SK-N-SH (cell line): ENCODE data around the gene RIPK4. TPM values are rescaled to one million over a fixed set of nuclear protein-coding genes. Genes with fewer than 3 reads are reported as not detected.

ENCODE experiments used
- CTCF ChIA-PET: fragments of 300-600, 350-600 bp; formaldehyde crosslinking; extraction: SDS; loops from one replicate; lab custom pipeline; 2021; lab: Yijun Ruan, JAX
- POLR2A ChIA-PET: fragments of 350-600 bp; sonication (Branson Sonifier 250); formaldehyde crosslinking; extraction: SDS; loops from one replicate; lab custom pipeline; 2020; ENCODE audit warnings: antibody characterized with exemption, inconsistent platforms; lab: Yijun Ruan, JAX
- DNase-seq: peaks from one replicate; pipeline ENCODE4 v3.0.0; 2012
- H2AFZ ChIP-seq: fragments of 200-600 bp; sonication (generic); 2 replicates; pipeline ENCODE4 v1.8.1; 2016; ENCODE audit warnings: antibody characterized with exemption, mild to moderate bottlenecking, low read depth
- H3F3A ChIP-seq: fragments of 200-600 bp; sonication (generic); replicated peaks from 2 replicates; pipeline ENCODE3; 2016; ENCODE audit warnings: antibody characterized with exemption, mild to moderate bottlenecking; ENCODE audit not compliant: insufficient read depth
- H3K27ac ChIP-seq, 2 experiments: fragments of 200-500 bp in 1 of 2; fragments of 200-600 bp in 1 of 2; sonication (Bioruptor generic) in 1 of 2; sonication (generic), shearing (Covaris generic) in 1 of 2; 2 replicates each; pipeline versions ENCODE4 v1.5.1 to v1.6.1; 2014 to 2016; ENCODE audit warnings: low read depth in 2 of 2, inconsistent platforms in 1 of 2, low read length in 1 of 2, mild to moderate bottlenecking in 1 of 2, mixed read lengths in 1 of 2
- H3K27me3 ChIP-seq: fragments of 200-600 bp; sonication (generic), shearing (Covaris generic); 2 replicates; pipeline ENCODE4 v1.6.1; 2016; ENCODE audit warnings: mixed run types; ENCODE audit not compliant: insufficient read depth
- H3K36me3 ChIP-seq, 2 experiments: fragments of 200-500 bp in 1 of 2; fragments of 200-600 bp in 1 of 2; sonication (Bioruptor generic) in 1 of 2; sonication (generic) in 1 of 2; replicated peaks in 1 of 2; 2 replicates each; pipeline versions ENCODE3 to v1.5.1; 2014 to 2016; ENCODE audit warnings: low read length in 1 of 2, mild to moderate bottlenecking in 1 of 2; ENCODE audit not compliant: insufficient read depth in 2 of 2, control insufficient read depth in 1 of 2
- H3K4me1 ChIP-seq, 2 experiments: fragments of 200-500 bp in 1 of 2; fragments of 200-600 bp in 1 of 2; sonication (Bioruptor generic) in 1 of 2; sonication (generic), shearing (Covaris generic) in 1 of 2; 2 replicates each; pipeline versions ENCODE4 v1.5.1 to v1.6.1; 2014 to 2016; ENCODE audit warnings: low read depth in 1 of 2, low read length in 1 of 2, mixed run types in 1 of 2; ENCODE audit not compliant: insufficient read depth in 2 of 2, control insufficient read depth in 1 of 2
- H3K4me2 ChIP-seq: fragments of 200-600 bp; sonication (generic), shearing (Covaris generic); 2 replicates; pipeline ENCODE4 v1.6.1; 2017; ENCODE audit warnings: mixed run types
- H3K4me3 ChIP-seq, 2 experiments: fragments of 200-500 bp in 1 of 2; fragments of 200-600 bp in 1 of 2; sonication (Bioruptor generic) in 1 of 2; sonication (generic), shearing (Covaris generic) in 1 of 2; 2 replicates each; pipeline versions ENCODE4 v1.5.1 to v1.8.1; 2014 to 2016; ENCODE audit warnings: low read depth in 2 of 2, inconsistent platforms in 1 of 2, low read length in 1 of 2, mild to moderate bottlenecking in 1 of 2, mixed read lengths in 1 of 2, moderate library complexity in 1 of 2
- H3K79me2 ChIP-seq: fragments of 200-600 bp; sonication (generic); 2 replicates; pipeline ENCODE4 v1.8.1; 2017; ENCODE audit warnings: mild to moderate bottlenecking; ENCODE audit not compliant: insufficient read depth
- H3K9ac ChIP-seq: fragments of 200-600 bp; sonication (generic); 2 replicates; pipeline ENCODE4 v1.6.1; 2017; ENCODE audit warnings: mixed run types
- H3K9me2 ChIP-seq: fragments of 200-600 bp; sonication (generic); 2 replicates; pipeline ENCODE4 v1.6.1; 2017; ENCODE audit warnings: mixed run types
- H3K9me3 ChIP-seq: fragments of 200-600 bp; sonication (generic); 2 replicates; pipeline ENCODE4 v1.6.1; 2017; ENCODE audit warnings: mixed run types, mild to moderate bottlenecking, moderate library complexity
- H4K20me1 ChIP-seq: fragments of 200-600 bp; sonication (generic); 2 replicates; pipeline ENCODE4 v1.6.1; 2017; ENCODE audit warnings: mild to moderate bottlenecking, mixed run types; ENCODE audit not compliant: insufficient read depth
- CHD2 ChIP-seq: fragments of 150-350 bp; IDR thresholded peaks from 2 replicates; pipeline ENCODE4 v1.6.1; 2018; ENCODE audit warnings: low read length; ENCODE audit not compliant: partially characterized antibody
- EP300 ChIP-seq, 2 experiments: IDR thresholded peaks; 2 replicates each; pipeline versions ENCODE4 v1.4.0 to v1.6.1; 2012; ENCODE audit warnings: borderline replicate concordance in 1 of 2, low read depth in 1 of 2, low read length in 1 of 2
- FOXJ3 ChIP-seq: sonication (generic); formaldehyde crosslinking; IDR thresholded peaks from 2 replicates; pipeline ENCODE4 v1.5.1; 2020; ENCODE audit warnings: mild to moderate bottlenecking, missing genetic modification reagents
- FOXM1 ChIP-seq: IDR thresholded peaks from 2 replicates; pipeline ENCODE4 v1.4.0; 2012; ENCODE audit warnings: low read depth, mild to moderate bottlenecking
- MEF2A ChIP-seq: IDR thresholded peaks from 2 replicates; pipeline ENCODE4 v1.4.0; 2012; ENCODE audit warnings: low read depth, borderline replicate concordance
- MXI1 ChIP-seq: IDR thresholded peaks from 2 replicates; pipeline ENCODE4 v1.6.1; 2012; ENCODE audit warnings: mild to moderate bottlenecking, low read depth, low read length, improper control_type of control experiment
- RAD21 ChIP-seq: IDR thresholded peaks from 2 replicates; pipeline ENCODE4 v1.6.1; 2012; ENCODE audit warnings: mild to moderate bottlenecking, low read length
- SIN3A ChIP-seq: IDR thresholded peaks from 2 replicates; pipeline ENCODE4 v1.6.1; 2012; ENCODE audit warnings: low read depth, mild to moderate bottlenecking, low read length, moderate library complexity, borderline replicate concordance
- SMC3 ChIP-seq: IDR thresholded peaks from 2 replicates; pipeline ENCODE4 v1.6.1; 2012; ENCODE audit warnings: low read depth, low read length, improper control_type of control experiment
- TCF12 ChIP-seq: IDR thresholded peaks from 2 replicates; pipeline ENCODE4 v1.4.0; 2012
- TEAD4 ChIP-seq: IDR thresholded peaks from 2 replicates; pipeline ENCODE4 v1.4.0; 2012; ENCODE audit warnings: mild to moderate bottlenecking, borderline replicate concordance; ENCODE audit not compliant: insufficient read depth
- USF2 ChIP-seq: fragments of 150-350 bp; IDR thresholded peaks from 2 replicates; pipeline ENCODE4 v1.6.1; 2017; ENCODE audit warnings: antibody characterized with exemption, low read length, low read depth, borderline replicate concordance
- ZBTB33 ChIP-seq: IDR thresholded peaks from 2 replicates; pipeline ENCODE4 v1.4.0; 2012; ENCODE audit warnings: low read depth, borderline replicate concordance
- WGBS: methylation state at CpG from one replicate; pipeline ENCODE4 v1.1.6; 2017; ENCODE audit warnings: low lambda C conversion rate; 5-methylcytosine and 5-hydroxymethylcytosine counted together
- polyA plus RNA-seq, 3 experiments: library from polyadenylated mRNA; depleted of rRNA; stranded (reverse); fragments of >200 nt; gene quantifications; 2 replicates each; pipeline ENCODE4 v1.2.3, GENCODE V29; 2012
- TF ChIP-seq, protein P1 (sequence below): IDR thresholded peaks from 2 replicates; pipeline ENCODE4 v1.4.0; 2012; ENCODE audit warnings: low read depth, borderline replicate concordance
- TF ChIP-seq, protein P2 (sequence below): fragments of 150-350 bp; IDR thresholded peaks from 2 replicates; pipeline ENCODE4 v1.6.1; 2016; ENCODE audit warnings: mild to moderate bottlenecking, low read depth, low read length
- TF ChIP-seq, protein P3 (sequence below): IDR thresholded peaks from 2 replicates; pipeline ENCODE4 v1.6.1; 2012; ENCODE audit warnings: mild to moderate bottlenecking, low read depth, low read length, moderate library complexity
- TF ChIP-seq, protein P4 (sequence below): IDR thresholded peaks from 2 replicates; pipeline ENCODE4; 2012

RIPK4 gene
- polyA plus RNA-seq, 1 of the 3 experiments (the other 2 are of a cell fraction), result 11.0 TPM

- Histone ChIP-seq H3K27ac (no peak overlapping the region), H3K9me2 (no peaks in the 10 kb centered on the region), H3K36me3 (peaks cover 3 to 32% of the 10 kb centered on the region in 2 experiments), H3K27me3 (no peaks in the 10 kb centered on the region), H3K9me3 (no peaks in the 10 kb centered on the region), H3K79me2 (no peaks in the 10 kb centered on the region), H4K20me1 (no peaks in the 10 kb centered on the region), H3K9ac (no peak overlapping the region), H3K4me2 (no peak overlapping the region), H3K4me3 (no peak overlapping the region), H3F3A (no peaks in the 10 kb centered on the region), H3K4me1 (no peaks in the 10 kb centered on the region), H2AFZ (no peak overlapping the region)
- DNase-seq, result no peak
- CTCF ChIA-PET, result no interaction called here
- TF ChIP-seq FOXJ3 (no peak), TCF12 (no peak), FOXM1 (no peak), MEF2A (no peak), USF2 (no peak), RAD21 (no peak), EP300 (IDR thresholded peaks at IDR 0.05; ENCODE audit: borderline replicate concordance in 1 of 2, low read depth in 1 of 2, low read length in 1 of 2) (no peak), SMC3 (no peak), SIN3A (no peak), MXI1 (no peak), CHD2 (no peak), ZBTB33 (no peak), TEAD4 (no peak)
- TF ChIP-seq, protein P1, sequence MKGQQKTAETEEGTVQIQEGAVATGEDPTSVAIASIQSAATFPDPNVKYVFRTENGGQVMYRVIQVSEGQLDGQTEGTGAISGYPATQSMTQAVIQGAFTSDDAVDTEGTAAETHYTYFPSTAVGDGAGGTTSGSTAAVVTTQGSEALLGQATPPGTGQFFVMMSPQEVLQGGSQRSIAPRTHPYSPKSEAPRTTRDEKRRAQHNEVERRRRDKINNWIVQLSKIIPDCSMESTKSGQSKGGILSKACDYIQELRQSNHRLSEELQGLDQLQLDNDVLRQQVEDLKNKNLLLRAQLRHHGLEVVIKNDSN, result no peak
- TF ChIP-seq, protein P2, sequence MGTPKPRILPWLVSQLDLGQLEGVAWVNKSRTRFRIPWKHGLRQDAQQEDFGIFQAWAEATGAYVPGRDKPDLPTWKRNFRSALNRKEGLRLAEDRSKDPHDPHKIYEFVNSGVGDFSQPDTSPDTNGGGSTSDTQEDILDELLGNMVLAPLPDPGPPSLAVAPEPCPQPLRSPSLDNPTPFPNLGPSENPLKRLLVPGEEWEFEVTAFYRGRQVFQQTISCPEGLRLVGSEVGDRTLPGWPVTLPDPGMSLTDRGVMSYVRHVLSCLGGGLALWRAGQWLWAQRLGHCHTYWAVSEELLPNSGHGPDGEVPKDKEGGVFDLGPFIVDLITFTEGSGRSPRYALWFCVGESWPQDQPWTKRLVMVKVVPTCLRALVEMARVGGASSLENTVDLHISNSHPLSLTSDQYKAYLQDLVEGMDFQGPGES, result no peak
- TF ChIP-seq, protein P3, sequence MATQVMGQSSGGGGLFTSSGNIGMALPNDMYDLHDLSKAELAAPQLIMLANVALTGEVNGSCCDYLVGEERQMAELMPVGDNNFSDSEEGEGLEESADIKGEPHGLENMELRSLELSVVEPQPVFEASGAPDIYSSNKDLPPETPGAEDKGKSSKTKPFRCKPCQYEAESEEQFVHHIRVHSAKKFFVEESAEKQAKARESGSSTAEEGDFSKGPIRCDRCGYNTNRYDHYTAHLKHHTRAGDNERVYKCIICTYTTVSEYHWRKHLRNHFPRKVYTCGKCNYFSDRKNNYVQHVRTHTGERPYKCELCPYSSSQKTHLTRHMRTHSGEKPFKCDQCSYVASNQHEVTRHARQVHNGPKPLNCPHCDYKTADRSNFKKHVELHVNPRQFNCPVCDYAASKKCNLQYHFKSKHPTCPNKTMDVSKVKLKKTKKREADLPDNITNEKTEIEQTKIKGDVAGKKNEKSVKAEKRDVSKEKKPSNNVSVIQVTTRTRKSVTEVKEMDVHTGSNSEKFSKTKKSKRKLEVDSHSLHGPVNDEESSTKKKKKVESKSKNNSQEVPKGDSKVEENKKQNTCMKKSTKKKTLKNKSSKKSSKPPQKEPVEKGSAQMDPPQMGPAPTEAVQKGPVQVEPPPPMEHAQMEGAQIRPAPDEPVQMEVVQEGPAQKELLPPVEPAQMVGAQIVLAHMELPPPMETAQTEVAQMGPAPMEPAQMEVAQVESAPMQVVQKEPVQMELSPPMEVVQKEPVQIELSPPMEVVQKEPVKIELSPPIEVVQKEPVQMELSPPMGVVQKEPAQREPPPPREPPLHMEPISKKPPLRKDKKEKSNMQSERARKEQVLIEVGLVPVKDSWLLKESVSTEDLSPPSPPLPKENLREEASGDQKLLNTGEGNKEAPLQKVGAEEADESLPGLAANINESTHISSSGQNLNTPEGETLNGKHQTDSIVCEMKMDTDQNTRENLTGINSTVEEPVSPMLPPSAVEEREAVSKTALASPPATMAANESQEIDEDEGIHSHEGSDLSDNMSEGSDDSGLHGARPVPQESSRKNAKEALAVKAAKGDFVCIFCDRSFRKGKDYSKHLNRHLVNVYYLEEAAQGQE, result no peak
- TF ChIP-seq, protein P4, sequence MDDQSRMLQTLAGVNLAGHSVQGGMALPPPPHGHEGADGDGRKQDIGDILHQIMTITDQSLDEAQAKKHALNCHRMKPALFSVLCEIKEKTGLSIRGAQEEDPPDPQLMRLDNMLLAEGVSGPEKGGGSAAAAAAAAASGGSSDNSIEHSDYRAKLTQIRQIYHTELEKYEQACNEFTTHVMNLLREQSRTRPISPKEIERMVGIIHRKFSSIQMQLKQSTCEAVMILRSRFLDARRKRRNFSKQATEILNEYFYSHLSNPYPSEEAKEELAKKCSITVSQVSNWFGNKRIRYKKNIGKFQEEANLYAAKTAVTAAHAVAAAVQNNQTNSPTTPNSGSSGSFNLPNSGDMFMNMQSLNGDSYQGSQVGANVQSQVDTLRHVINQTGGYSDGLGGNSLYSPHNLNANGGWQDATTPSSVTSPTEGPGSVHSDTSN, result no peak
- 84% methylated on average over 8 of the region's 20 CpGs for WGBS
- POLR2A ChIA-PET, result no interaction called here
These were observed 31.5 kb upstream of the RIPK4 start for GRCh38 chr21:41798326-41798725.
